ENCODE results near the gene ETHE1. TPM values are rescaled to one million over a fixed set of nuclear protein-coding genes. Genes with fewer than 3 reads are reported as not detected.
"Not testable (repeated sequence)": the region's sequence is repeated elsewhere in the genome, so short reads cannot be mapped to it uniquely, and the experiment has no call there.

The ETHE1 gene
- total RNA-seq, 2 experiments from 2014 or later: 52.6 to 55.8 TPM

DNA sequence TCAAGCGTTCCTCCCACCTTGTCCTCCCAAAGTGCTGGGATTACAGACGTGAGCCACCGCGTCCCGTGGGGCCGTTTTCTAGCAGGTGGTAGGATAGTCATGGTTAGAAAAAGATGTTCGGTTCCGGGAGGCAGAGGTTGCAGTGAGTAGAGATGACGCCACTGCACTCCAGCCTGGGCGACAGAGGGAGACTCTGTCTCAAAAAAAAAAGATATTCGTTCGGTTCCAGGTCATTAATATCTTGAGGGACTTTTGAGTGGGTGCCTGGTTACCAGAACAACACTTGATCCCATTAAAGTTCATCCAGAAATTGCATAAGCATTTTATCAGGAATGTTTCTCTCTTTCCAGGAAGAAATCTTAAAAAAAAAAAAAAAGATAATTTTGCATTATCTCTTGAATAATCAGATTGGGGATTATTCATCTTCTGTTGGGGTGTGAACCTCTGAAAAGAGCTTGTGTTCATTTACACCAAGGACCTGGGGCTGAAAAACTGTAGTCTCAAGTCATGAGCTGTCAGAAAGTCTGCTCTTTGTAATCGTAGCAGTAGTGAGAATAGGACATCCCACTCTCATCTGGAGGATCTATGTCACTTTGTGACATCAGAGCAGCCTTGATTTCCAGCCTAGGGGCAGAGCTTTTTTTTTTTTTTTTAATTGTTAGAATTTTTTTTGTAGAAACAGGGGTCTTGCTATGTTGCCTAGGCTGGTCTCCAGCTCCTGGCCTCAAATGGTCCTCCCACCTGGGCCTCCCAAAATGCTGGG, 1.0 kb upstream of the ETHE1 start:
- Mint-ChIP-seq H3K4me1 (peaks cover 31% of the 10 kb centered on the region), H3K4me3 (peak overlapping the region; percentile 46), H3K36me3 (peaks cover 4% of the 10 kb centered on the region), H3K9me3 (ENCODE audit: low read depth) (no peaks in the 10 kb centered on the region), H3K27ac (peak overlapping the region; percentile 46), H3K27me3 (no peaks in the 10 kb centered on the region)
- DNase-seq (no peak), ATAC-seq (no peak)
- CTCF ChIA-PET: interaction anchor here (0.8 to 13.4 kb wide), 10 partner anchors 9 to 99 kb away, joined by 3 to 111 read pairs (median 4); partner anchors contain the start of genes IRGQ and ZNF576

DNA sequence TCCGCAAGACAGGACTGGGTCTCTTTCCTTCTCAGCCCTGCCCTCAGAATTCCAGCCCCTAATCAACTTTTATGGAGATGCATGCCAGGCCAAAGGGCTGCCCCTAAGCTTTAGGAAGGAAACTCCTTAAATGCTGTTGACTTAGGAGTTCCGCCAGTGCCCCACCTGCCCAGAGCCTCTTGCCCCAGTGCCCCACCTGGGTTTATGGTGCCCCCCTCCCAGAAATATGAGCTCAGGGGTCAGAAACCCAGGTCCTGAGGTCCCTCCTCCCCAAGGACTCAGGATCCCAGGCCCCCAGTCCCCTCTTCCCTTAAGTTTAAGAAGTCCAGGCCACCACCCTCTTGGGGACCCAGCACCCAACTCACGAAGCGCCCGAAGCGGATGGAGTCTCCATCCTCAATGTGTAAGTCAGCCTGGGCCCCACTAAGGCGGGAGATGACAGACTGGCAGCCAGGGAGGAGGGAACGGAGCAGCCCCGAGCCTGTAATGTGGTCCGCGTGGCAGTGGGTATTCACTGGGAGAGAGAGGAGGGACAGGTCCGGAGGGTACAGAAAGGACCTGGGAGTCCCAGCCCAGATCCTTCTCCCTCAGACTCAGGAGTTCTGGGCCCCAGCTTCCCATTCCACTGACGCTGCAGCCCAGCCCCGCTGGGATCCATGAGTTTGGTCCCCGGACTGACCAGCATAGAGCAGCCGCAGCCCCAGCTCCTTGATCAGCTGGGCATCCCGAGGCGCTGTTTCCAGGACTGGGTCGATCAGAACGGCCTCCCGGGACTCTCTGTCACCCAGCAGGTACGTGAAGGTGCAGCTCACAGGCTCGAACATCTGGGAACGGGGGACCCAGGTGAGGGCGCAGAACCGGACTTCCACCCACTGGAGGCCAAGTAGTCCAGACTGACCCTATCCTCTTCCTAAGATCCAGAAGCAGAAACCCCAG, 897 bp downstream of the ETHE1 start:
- ATAC-seq: peak; percentile 8
- peaks cover 21% of the 10 kb centered on the region for H3K4me1 Mint-ChIP-seq
- peak overlapping the region; percentile 89 for H3K4me3 Mint-ChIP-seq
- peaks cover 8% of the 10 kb centered on the region for H3K36me3 Mint-ChIP-seq
- H3K27me3 Mint-ChIP-seq: no peaks in the 10 kb centered on the region
- H3K27ac Mint-ChIP-seq: peak overlapping the region; percentile 80
- no peaks in the 10 kb centered on the region for H3K9me3 Mint-ChIP-seq (ENCODE audit: low read depth)
- CTCF ChIA-PET: interaction anchor here (1.0 to 13.4 kb wide), 4 partner anchors 29 to 240 kb away, joined by 3 to 274 read pairs (median 62); partner anchors contain the start of genes IRGQ and ZNF576
- peak; percentile 50 for DNase-seq

- peaks cover 8% of the 10 kb centered on the region for H3K36me3 Mint-ChIP-seq
- peak overlapping the region; percentile 80 for H3K27ac Mint-ChIP-seq
- DNase-seq (peak; percentile 53), ATAC-seq (peak; percentile 40)
- CTCF ChIA-PET: interaction anchor here (1.0 to 13.4 kb wide), 9 partner anchors 15 to 241 kb away, joined by 3 to 274 read pairs (median 6); partner anchors contain the start of genes IRGQ and ZNF576
- no peaks in the 10 kb centered on the region for H3K9me3 Mint-ChIP-seq (ENCODE audit: low read depth)
- H3K4me3 Mint-ChIP-seq: peak overlapping the region; percentile 89
- no peaks in the 10 kb centered on the region for H3K27me3 Mint-ChIP-seq
- H3K4me1 Mint-ChIP-seq: peaks cover 21% of the 10 kb centered on the region
Measured at GRCh38 chr19:43524922-43525835, 1.8 kb downstream of the ETHE1 start.

GRCh38 chr19:43523696-43524095, 3.3 kb downstream of the ETHE1 start:
- H3K36me3 Mint-ChIP-seq; H3K4me3 Mint-ChIP-seq; H3K27me3 Mint-ChIP-seq; H3K9me3 Mint-ChIP-seq (ENCODE audit: low read depth); H3K27ac Mint-ChIP-seq; DNase-seq; ATAC-seq: not testable (repeated sequence)
- CTCF ChIA-PET: interaction anchor here (1.3 to 13.4 kb wide), 3 partner anchors 9 to 78 kb away, joined by 4 to 274 read pairs (median 111); partner anchors contain the start of genes IRGQ, ZNF575 and ZNF576
- peaks cover 26% of the 10 kb centered on the region for H3K4me1 Mint-ChIP-seq

GRCh38 chr19:43522929-43523328, 4.1 kb downstream of the ETHE1 start:
- Mint-ChIP-seq H3K36me3 (peaks cover 10% of the 10 kb centered on the region), H3K27me3 (no peaks in the 10 kb centered on the region), H3K27ac (no peak overlapping the region), H3K9me3 (ENCODE audit: low read depth) (no peaks in the 10 kb centered on the region), H3K4me1 (peaks cover 24% of the 10 kb centered on the region), H3K4me3 (no peak overlapping the region)
- ATAC-seq (no peak), DNase-seq (no peak)
- CTCF ChIA-PET: interaction anchor here (1.3 to 13.4 kb wide), 3 partner anchors 10 to 78 kb away, joined by 4 to 274 read pairs (median 111); partner anchors contain the start of genes IRGQ, ZNF575 and ZNF576

DNA sequence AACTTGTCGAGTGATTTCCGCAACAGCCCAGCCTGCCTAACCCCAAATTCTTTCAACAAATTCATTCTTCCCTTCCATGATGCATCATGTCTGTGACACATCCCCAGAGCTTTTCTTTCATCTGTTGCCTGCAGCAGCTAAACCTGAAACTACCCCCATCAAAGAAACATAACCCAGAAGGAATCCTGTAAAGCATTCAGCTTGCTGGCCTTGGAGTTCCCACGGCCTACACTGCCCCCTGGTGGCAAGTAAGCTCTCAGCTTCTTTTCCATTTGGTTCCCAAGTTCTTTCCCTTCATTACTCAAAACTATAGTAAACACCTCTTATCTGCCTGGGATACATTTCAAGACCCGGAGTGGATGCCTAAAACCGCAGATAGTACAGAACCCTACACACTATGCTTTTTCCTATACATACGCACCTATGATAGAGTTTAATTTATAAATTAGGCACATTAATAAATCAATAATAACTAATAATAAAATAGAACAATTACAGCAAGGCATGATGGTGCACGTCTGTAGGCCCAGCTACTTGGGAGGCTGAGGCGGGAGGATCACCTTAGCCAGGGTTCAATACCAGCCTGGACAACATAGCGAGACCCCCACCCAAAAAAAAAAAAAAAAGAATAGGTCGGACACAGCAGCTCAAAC, 7.4 kb downstream of the ETHE1 start:
- Mint-ChIP-seq H3K4me1 (peaks cover 13% of the 10 kb centered on the region), H3K4me3 (no peak overlapping the region), H3K27ac (no peak overlapping the region), H3K36me3 (peaks cover 14% of the 10 kb centered on the region), H3K9me3 (ENCODE audit: low read depth) (no peaks in the 10 kb centered on the region), H3K27me3 (no peaks in the 10 kb centered on the region)
- peak; percentile 49 for ATAC-seq
- CTCF ChIA-PET: interaction anchor here (0.7 to 13.4 kb wide), 39 partner anchors 9 to 416 kb away, joined by 3 to 274 read pairs (median 6); partner anchors contain the start of genes IRGQ, PHLDB3, PINLYP and XRCC1
- DNase-seq: peak; percentile 81

DNA sequence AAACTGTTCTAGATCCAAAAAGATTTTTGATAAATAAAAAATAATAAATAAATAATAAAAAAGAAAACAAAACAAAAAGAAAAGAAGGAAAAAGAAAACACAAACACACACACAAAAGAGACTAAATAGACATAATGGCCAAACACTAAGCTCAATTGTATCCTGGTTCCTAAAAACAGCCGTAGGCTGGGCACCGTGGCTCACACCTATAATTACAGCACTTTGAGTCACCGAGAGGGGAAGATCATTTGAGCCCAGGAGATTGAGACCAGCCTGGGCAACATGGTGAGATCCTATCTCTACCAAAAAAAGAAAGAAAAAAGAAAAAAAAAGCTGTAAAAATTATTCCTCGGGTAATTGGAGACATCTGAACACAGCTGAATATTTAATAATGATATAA, 8.9 kb downstream of the ETHE1 start:
- Mint-ChIP-seq H3K36me3 (peaks cover 17% of the 10 kb centered on the region), H3K4me1 (peaks cover 9% of the 10 kb centered on the region), H3K4me3 (no peak overlapping the region), H3K27ac (no peak overlapping the region), H3K27me3 (no peaks in the 10 kb centered on the region), H3K9me3 (ENCODE audit: low read depth) (no peaks in the 10 kb centered on the region)
- no peak for ATAC-seq
- CTCF ChIA-PET: interaction anchor here (0.9 to 13.4 kb wide), 11 partner anchors 11 to 89 kb away, joined by 3 to 274 read pairs (median 10); partner anchors contain the start of genes IRGQ, PHLDB3 and ZNF576
- no peak for DNase-seq

GRCh38 chr19:43512399-43512798, 14.6 kb downstream of the ETHE1 start:
- H3K9me3 Mint-ChIP-seq (ENCODE audit: low read depth); H3K4me1 Mint-ChIP-seq; H3K27me3 Mint-ChIP-seq; DNase-seq; H3K27ac Mint-ChIP-seq; H3K4me3 Mint-ChIP-seq; ATAC-seq: not testable (repeated sequence)
- CTCF ChIA-PET: interaction anchor here (0.8 kb wide), 1 partner anchor 65 kb away, joined by 3 read pairs; no protein-coding TSS in a partner anchor
- H3K36me3 Mint-ChIP-seq: peaks cover 28% of the 10 kb centered on the region

DNA sequence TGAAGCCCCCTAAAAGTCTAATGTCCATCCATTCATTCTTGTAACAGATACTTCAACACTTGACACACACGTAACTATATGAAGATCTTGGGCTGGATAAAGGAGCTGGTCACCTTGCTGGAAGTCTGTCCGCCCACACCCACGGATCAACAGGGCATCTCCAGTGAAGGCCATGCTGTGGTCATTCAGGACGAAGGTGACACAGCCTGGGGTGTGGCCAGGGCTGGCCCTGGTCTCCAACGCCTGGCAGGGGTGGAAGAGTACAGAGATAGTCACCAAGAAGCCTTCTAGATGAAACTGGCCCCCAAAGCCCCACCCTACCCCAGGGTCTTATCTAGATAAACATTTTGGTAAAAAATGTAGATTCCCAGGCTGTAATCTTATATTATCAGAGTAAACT, 15.7 kb downstream of the ETHE1 start:
- H3K9me3 Mint-ChIP-seq (ENCODE audit: low read depth): no peaks in the 10 kb centered on the region
- CTCF ChIA-PET: interaction anchor here (1.2 to 2.5 kb wide), 2 partner anchors 8 to 64 kb away, joined by 4 to 8 read pairs; no protein-coding TSS in a partner anchor
- no peak for DNase-seq
- no peaks in the 10 kb centered on the region for H3K27me3 Mint-ChIP-seq
- H3K4me3 Mint-ChIP-seq: no peak overlapping the region
- peaks cover 3% of the 10 kb centered on the region for H3K4me1 Mint-ChIP-seq
- H3K27ac Mint-ChIP-seq: no peak overlapping the region
- ATAC-seq: no peak
- H3K36me3 Mint-ChIP-seq: peaks cover 26% of the 10 kb centered on the region

DNA sequence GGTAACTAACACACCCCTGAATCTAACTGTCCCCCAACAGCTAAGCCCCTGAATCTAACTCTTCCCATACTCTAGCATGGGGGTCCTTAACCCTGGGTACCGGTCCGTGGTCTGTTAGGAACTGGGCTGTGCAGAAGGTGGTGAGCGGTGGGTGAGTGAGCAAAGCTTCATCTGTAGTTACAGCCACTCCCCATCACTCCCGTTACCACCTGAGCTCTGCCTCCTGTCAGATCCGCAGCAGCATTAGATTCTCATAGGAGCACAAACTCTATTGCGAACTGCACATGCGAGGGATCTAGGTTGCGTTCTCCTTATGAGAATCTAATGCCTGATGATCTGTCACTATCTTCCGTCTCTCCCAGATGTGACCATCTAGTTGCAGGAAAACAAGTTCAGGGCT, 16.3 kb downstream of the ETHE1 start:
- CTCF ChIA-PET: interaction anchor here (1.1 to 2.5 kb wide), 4 partner anchors 9 to 64 kb away, joined by 3 to 8 read pairs (median 5); no protein-coding TSS in a partner anchor
- peaks cover 2% of the 10 kb centered on the region for H3K4me1 Mint-ChIP-seq
- no peak for DNase-seq
- no peaks in the 10 kb centered on the region for H3K9me3 Mint-ChIP-seq (ENCODE audit: low read depth)
- no peak overlapping the region for H3K4me3 Mint-ChIP-seq
- no peak overlapping the region for H3K27ac Mint-ChIP-seq
- H3K36me3 Mint-ChIP-seq: peaks cover 27% of the 10 kb centered on the region
- no peaks in the 10 kb centered on the region for H3K27me3 Mint-ChIP-seq
- no peak for ATAC-seq

GRCh38 chr19:43507880-43508279, 19.1 kb downstream of the ETHE1 start:
- CTCF ChIA-PET: interaction anchor here (1.0 to 1.6 kb wide), 2 partner anchors 11 to 61 kb away, joined by 3 to 4 read pairs; no protein-coding TSS in a partner anchor
- DNase-seq: no peak
- no peaks in the 10 kb centered on the region for H3K9me3 Mint-ChIP-seq (ENCODE audit: low read depth)
- no peak overlapping the region for H3K4me3 Mint-ChIP-seq
- no peaks in the 10 kb centered on the region for H3K27me3 Mint-ChIP-seq
- H3K36me3 Mint-ChIP-seq: peaks cover 23% of the 10 kb centered on the region
- H3K4me1 Mint-ChIP-seq: peaks cover 19% of the 10 kb centered on the region
- no peak for ATAC-seq
- no peak overlapping the region for H3K27ac Mint-ChIP-seq
